OCI-LY1 (cell line): ENCODE data around the gene ZNF385C.

Source experiments
- H2AFZ ChIP-seq: fragments of 200-600 bp; sonication (generic), shearing (Covaris generic); 2 replicates; pipeline ENCODE4 v1.6.0; 2014; ENCODE audit warnings: antibody characterized with exemption, mild to moderate bottlenecking, low read length
- H3F3A ChIP-seq: fragments of 200-600 bp; sonication (generic), shearing (Covaris generic); 2 replicates; pipeline ENCODE4 v1.6.0; 2014; ENCODE audit warnings: mild to moderate bottlenecking, antibody characterized with exemption, low read length, moderate library complexity; ENCODE audit not compliant: insufficient read depth
- H3K27ac ChIP-seq: fragments of 200-600 bp; sonication (generic); 2 replicates; pipeline ENCODE4 v1.5.1; 2014; ENCODE audit warnings: low read length, mixed run types, mild to moderate bottlenecking, low read depth; ENCODE audit not compliant: poor library complexity, severe bottlenecking
- H3K27me3 ChIP-seq: fragments of 200-600 bp; sonication (generic); 2 replicates; pipeline ENCODE4 v1.6.0; 2014; ENCODE audit warnings: antibody characterized with exemption, mild to moderate bottlenecking, low read length, moderate library complexity; ENCODE audit not compliant: insufficient read depth
- H3K36me3 ChIP-seq: fragments of 200-600 bp; sonication (generic); 2 replicates; pipeline ENCODE4 v1.6.1; 2014; ENCODE audit warnings: mild to moderate bottlenecking, antibody characterized with exemption, low read length, moderate library complexity, mixed read lengths; ENCODE audit not compliant: insufficient read depth
- H3K4me1 ChIP-seq: fragments of 200-600 bp; sonication (generic); 2 replicates; pipeline ENCODE4 v1.5.1; 2014; ENCODE audit warnings: mild to moderate bottlenecking, low read length, moderate library complexity; ENCODE audit not compliant: insufficient read depth, severe bottlenecking
- H3K4me2 ChIP-seq: fragments of 200-600 bp; sonication (generic), shearing (Covaris generic); 2 replicates; pipeline ENCODE4 v1.6.1; 2014; ENCODE audit warnings: low read length
- H3K4me3 ChIP-seq: fragments of 200-600 bp; sonication (generic); 2 replicates; pipeline ENCODE4 v1.5.1; 2014; ENCODE audit warnings: low read length, low read depth, mild to moderate bottlenecking, mixed read lengths; ENCODE audit not compliant: poor library complexity, severe bottlenecking
- H3K79me2 ChIP-seq: fragments of 200-600 bp; shearing (Covaris generic); 2 replicates; pipeline ENCODE4 v1.6.1; 2016; ENCODE audit warnings: mixed run types, low read length, mixed read lengths; ENCODE audit not compliant: insufficient read depth
- H3K9ac ChIP-seq: fragments of 200-600 bp; sonication (generic), shearing (Covaris generic); 2 replicates; pipeline ENCODE4 v1.6.1; 2014; ENCODE audit warnings: mild to moderate bottlenecking, low read length, mixed read lengths
- H3K9me2 ChIP-seq: fragments of 200-600 bp; sonication (generic), shearing (Covaris generic); 2 replicates; pipeline ENCODE4 v1.6.1; 2014; ENCODE audit warnings: low read depth, mild to moderate bottlenecking, low read length, mixed read lengths
- H3K9me3 ChIP-seq: fragments of 200-600 bp; shearing (Covaris generic); 2 replicates; pipeline ENCODE4 v1.6.1; 2014; ENCODE audit warnings: low read length, mixed read lengths
- H4K20me1 ChIP-seq: fragments of 200-600 bp; sonication (generic), shearing (Covaris generic); 2 replicates; pipeline ENCODE4 v1.6.0; 2016; ENCODE audit warnings: mild to moderate bottlenecking, low read length; ENCODE audit not compliant: insufficient read depth
- CTCF ChIP-seq: fragments of 200-600 bp; sonication (generic), shearing (Covaris generic); IDR thresholded peaks from 2 replicates; pipeline ENCODE4 v1.5.1; 2017; ENCODE audit warnings: mild to moderate bottlenecking, antibody characterized with exemption, low read length, moderate library complexity, mixed read lengths
- EZH2 ChIP-seq: fragments of 200-600 bp; sonication (generic), shearing (Covaris generic); IDR thresholded peaks from 2 replicates; pipeline ENCODE4 v1.8.0; 2017; ENCODE audit warnings: borderline replicate concordance, mixed run types, mild to moderate bottlenecking, antibody characterized with exemption, low read length, moderate library complexity, mixed read lengths

Gene ZNF385C

DNA sequence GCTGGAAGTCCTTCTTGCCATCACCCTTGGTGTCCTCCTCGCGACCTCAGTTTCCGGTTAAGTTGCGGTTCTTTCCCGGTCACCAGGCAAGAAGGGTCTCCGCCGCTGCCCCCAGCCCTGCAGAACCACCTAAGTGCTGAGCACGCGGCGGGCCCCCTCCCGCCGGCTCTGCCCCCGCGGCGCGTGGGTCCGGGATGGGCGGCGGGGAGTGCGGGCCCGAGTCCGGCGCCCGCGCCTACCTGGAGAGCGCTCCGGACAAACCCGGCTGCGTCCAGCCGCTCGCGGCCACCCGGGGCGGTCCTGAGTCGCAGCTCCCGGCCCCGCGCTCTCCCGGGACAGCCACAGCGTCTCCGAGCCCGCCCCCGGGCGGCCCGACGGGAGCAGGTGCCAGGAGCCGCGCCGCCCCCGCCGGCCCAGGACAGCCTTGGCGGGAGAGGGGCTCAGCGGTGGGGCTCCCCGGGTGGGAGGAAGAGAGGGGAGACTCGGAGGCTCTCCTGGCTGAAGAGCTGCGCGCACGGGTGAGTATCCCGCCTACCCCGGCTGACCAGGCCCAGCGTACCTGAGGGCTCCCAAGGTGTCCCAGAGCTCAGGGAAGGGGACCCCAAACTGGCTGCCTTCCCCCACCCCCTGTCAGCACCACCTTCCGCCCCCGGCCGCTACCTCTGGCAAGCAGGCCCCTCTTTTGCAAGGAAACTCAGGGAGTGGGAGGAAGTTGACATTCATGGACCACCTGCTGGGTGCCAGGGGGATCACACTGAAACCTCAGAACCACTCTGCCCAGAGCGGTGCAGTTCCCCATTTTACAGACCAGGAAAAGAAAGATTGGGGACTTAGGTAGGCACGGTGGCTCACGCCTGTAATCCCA is 25.7 kb downstream of the ZNF385C start:
- no peak overlapping the region for H3K9ac ChIP-seq
- no peak overlapping the region for H2AFZ ChIP-seq
- H3F3A ChIP-seq: no peaks in the 10 kb centered on the region
- no peak for TF ChIP-seq CTCF
- no peak for TF ChIP-seq EZH2
- peak overlapping the region; percentile 6 for H3K4me3 ChIP-seq
- no peak overlapping the region for H3K27ac ChIP-seq
- H3K4me2 ChIP-seq: 0 out of 2 replicates have a peak overlapping the region, but pooled peaks have one; percentile 25
- no peaks in the 10 kb centered on the region for H3K9me2 ChIP-seq
- peaks cover 4% of the 10 kb centered on the region for H3K27me3 ChIP-seq
- H3K79me2 ChIP-seq: no peaks in the 10 kb centered on the region
- H3K36me3 ChIP-seq: no peaks in the 10 kb centered on the region
- H4K20me1 ChIP-seq: no peaks in the 10 kb centered on the region
- no peaks in the 10 kb centered on the region for H3K9me3 ChIP-seq
- no peaks in the 10 kb centered on the region for H3K4me1 ChIP-seq

DNA sequence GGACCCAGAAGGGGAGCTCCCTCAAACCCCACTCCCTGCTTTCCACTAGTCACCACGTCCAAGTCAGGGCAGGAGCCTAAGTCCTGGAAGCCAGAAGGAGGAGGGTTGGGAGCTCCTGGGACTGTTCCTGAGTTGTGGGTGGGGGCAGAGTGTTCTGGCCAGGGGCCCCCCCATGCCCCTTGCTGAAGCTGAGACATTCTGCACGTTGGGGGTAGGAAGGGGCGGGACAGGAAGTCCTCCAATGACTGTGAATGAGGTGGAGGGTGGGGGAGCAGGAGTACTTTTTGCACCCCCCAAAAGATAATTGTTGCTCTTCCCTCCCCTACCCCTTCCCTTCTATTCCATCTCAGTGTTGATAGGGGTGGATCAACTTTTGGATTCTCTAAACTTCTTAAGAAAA is 26.5 kb downstream of the ZNF385C start:
- no peaks in the 10 kb centered on the region for H3K9me2 ChIP-seq
- no peak for TF ChIP-seq EZH2
- TF ChIP-seq CTCF: no peak
- no peak overlapping the region for H3K9ac ChIP-seq
- no peaks in the 10 kb centered on the region for H3K79me2 ChIP-seq
- 0 out of 2 replicates have a peak overlapping the region, but pooled peaks have one; percentile 25 for H3K4me2 ChIP-seq
- H3K4me1 ChIP-seq: no peaks in the 10 kb centered on the region
- no peak overlapping the region for H3K4me3 ChIP-seq
- H3K27me3 ChIP-seq: peaks cover 4% of the 10 kb centered on the region
- H3K36me3 ChIP-seq: no peaks in the 10 kb centered on the region
- no peak overlapping the region for H3K27ac ChIP-seq
- H3K9me3 ChIP-seq: no peaks in the 10 kb centered on the region
- no peaks in the 10 kb centered on the region for H3F3A ChIP-seq
- H2AFZ ChIP-seq: no peak overlapping the region
- H4K20me1 ChIP-seq: no peaks in the 10 kb centered on the region

GRCh38 chr17:42068979-42069378 is 29.3 kb downstream of the ZNF385C start:
- Histone ChIP-seq H3K4me2 (no peak overlapping the region), H2AFZ (no peak overlapping the region), H3K9ac (no peak overlapping the region), H3K36me3 (no peaks in the 10 kb centered on the region), H3K4me1 (peaks cover 1% of the 10 kb centered on the region), H3K79me2 (no peaks in the 10 kb centered on the region), H3K27me3 (peaks cover 4% of the 10 kb centered on the region; the same call in 1 of the 2 replicates), H3K4me3 (no peak overlapping the region), H3K9me2 (no peaks in the 10 kb centered on the region), H3K9me3 (no peaks in the 10 kb centered on the region), H3F3A (no peaks in the 10 kb centered on the region), H4K20me1 (no peaks in the 10 kb centered on the region), H3K27ac (no peak overlapping the region)
- no peak for TF ChIP-seq EZH2
